ENCODE results near the gene HERPUD2.
"Not testable (repeated sequence)": the region's sequence is repeated elsewhere in the genome, so short reads cannot be mapped to it uniquely, and the experiment has no call there.

HERPUD2 gene

DNA sequence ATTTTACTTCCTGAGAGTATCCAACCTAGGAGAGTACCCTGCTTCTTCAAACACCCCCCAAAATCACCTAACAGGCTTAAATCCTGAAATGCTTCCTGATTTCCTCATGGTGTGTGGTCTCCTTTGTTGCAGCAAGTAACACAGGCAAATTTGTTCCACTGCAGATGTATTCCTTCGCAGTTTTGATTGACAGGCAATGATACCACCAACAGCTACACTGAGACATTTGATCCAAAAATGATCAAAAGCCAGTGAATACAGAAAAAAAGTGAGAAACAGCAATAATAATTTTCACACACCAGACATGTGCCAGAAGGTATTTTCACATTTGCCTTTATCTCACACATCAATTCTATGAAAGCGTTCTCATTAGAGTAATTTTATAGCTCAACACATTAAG is 95.9 kb downstream of the HERPUD2 start:
- DNase-seq: no peak

DNA sequence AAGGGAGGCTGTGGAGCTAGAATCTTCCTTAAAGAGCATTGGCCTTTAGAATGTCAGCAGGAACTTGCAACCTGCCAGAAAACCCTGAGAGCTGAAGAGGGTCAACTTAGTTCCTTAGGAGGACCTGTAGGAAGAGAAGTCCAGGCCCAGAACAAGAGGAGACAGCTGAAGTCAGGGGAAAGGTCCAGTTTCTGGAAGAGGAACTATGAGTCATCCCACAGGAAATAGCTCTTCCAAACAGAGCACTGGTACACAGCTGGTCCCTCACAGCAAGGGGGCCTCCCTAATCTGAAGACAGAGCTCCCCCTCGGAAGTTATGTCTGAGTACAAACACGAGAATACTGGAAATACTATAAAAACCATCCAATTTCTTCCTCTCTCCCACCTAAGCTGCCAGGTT is 98.9 kb downstream of the HERPUD2 start:
- DNase-seq: no peak

GRCh38 chr7:35593899-35594298 is 101.0 kb downstream of the HERPUD2 start:
- DNase-seq: no peak

DNA sequence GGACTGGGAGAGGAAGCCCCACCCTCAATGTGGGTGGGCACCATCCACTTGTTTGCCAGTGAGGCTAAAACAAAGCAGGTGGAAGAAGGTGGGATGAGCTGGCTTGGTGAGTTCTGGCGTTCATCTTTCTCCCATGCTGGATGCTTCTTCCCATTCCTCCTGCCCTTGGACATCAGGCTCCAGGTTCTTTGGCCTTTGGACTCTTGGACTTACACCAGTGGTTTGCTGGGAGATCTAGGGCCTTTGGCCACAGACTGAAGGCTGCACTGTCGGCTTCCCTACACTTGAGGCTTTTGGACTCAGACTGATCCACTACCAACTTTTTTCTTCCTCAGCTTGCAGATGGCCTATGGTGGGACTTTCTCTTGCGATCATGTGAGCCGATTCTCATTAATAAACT is 106.3 kb downstream of the HERPUD2 start:
- no peak for DNase-seq

- DNase-seq: no peak
Observed at GRCh38 chr7:35584990-35585389, 109.9 kb downstream of the HERPUD2 start.

- not testable (repeated sequence) for DNase-seq
Observed at GRCh38 chr7:35584533-35584932, 110.4 kb downstream of the HERPUD2 start.
